HG03575 (cell line): ENCODE data around the gene HDHD5.

ENCODE experiments used
- ATAC-seq: cut with Tn5 transposase; IDR thresholded peaks from one replicate; pipeline ENCODE4 v1.9.1; 2021; ENCODE audit not compliant: unreplicated experiment, insufficient number of reproducible peaks, low FRiP score; ENCODE audit errors: extremely low read depth

Gene HDHD5

GRCh38 chr22:17158568-17159503 is at the start of gene HDHD5:
HDHD5 (minus strand) TSS chr22:17159277; CDS start chr22:17159251, 26 bp downstream.
- no peak for ATAC-seq

- ATAC-seq: no peak
These were observed 46.4 kb upstream of the HDHD5 start for GRCh38 chr22:17205432-17205831.

- ATAC-seq: no peak
These were observed 42.3 kb upstream of the HDHD5 start for GRCh38 chr22:17201285-17201945.

GRCh38 chr22:17199003-17199731 is 40.1 kb upstream of the HDHD5 start:
- no peak for ATAC-seq

GRCh38 chr22:17198170-17199002 is 39.3 kb upstream of the HDHD5 start:
- ATAC-seq: no peak

- ATAC-seq: no peak
These were observed 35.1 kb upstream of the HDHD5 start for GRCh38 chr22:17194213-17194612.

- no peak for ATAC-seq
These were observed 33.1 kb upstream of the HDHD5 start for GRCh38 chr22:17192186-17192585.

GRCh38 chr22:17191163-17191784 is 32.2 kb upstream of the HDHD5 start:
- no peak for ATAC-seq

- ATAC-seq: no peak
These were observed 31.6 kb upstream of the HDHD5 start for GRCh38 chr22:17190702-17191101.

GRCh38 chr22:17176715-17177114 is 17.6 kb upstream of the HDHD5 start:
- ATAC-seq: no peak

- ATAC-seq: no peak
These were observed 13.2 kb upstream of the HDHD5 start for GRCh38 chr22:17172029-17172833.

- peak; percentile 50 for ATAC-seq
These were observed 12.3 kb upstream of the HDHD5 start for GRCh38 chr22:17171153-17172028.

GRCh38 chr22:17167486-17167885 is 8.4 kb upstream of the HDHD5 start:
- no peak for ATAC-seq

GRCh38 chr22:17164392-17165024 is 5.4 kb upstream of the HDHD5 start:
- ATAC-seq: no peak

GRCh38 chr22:17162731-17163130 is 3.7 kb upstream of the HDHD5 start:
- ATAC-seq: no peak

- no peak for ATAC-seq
These were observed 2.9 kb upstream of the HDHD5 start for GRCh38 chr22:17161991-17162390.
